Chondrocyte (in vitro differentiated cells): Measurements from ENCODE around the gene TNFRSF19. TPM values are rescaled to one million over a fixed set of nuclear protein-coding genes. Genes with fewer than 3 reads are reported as not detected.

Source experiments
- DNase-seq: peaks from one replicate; pipeline ENCODE4 v3.0.0; 2021; ENCODE audit warnings: mixed read lengths, low spot score
- H3K27ac Mint-ChIP-seq: one replicate; pipeline ENCODE4 v1.8.0; 2021; ENCODE audit warnings: mild to moderate bottlenecking, moderate library complexity, mixed read lengths; ENCODE audit not compliant: unreplicated experiment
- H3K27me3 Mint-ChIP-seq: 2 replicates; pipeline ENCODE4 v1.8.0; 2021; ENCODE audit warnings: low read depth, mixed read lengths
- H3K36me3 Mint-ChIP-seq: 2 replicates; pipeline ENCODE4 v1.8.0; 2021; ENCODE audit warnings: low read depth, mixed read lengths
- H3K4me1 Mint-ChIP-seq: 2 replicates; pipeline ENCODE4 v1.8.0; 2021; ENCODE audit warnings: low read depth, mild to moderate bottlenecking, mixed read lengths
- H3K4me3 Mint-ChIP-seq: one replicate; pipeline ENCODE4 v1.8.0; 2021; ENCODE audit warnings: mild to moderate bottlenecking, moderate library complexity, mixed read lengths; ENCODE audit not compliant: unreplicated experiment
- H3K9me3 Mint-ChIP-seq: 2 replicates; pipeline ENCODE4 v1.8.0; 2021; ENCODE audit warnings: low read depth, mixed read lengths
- CTCF ChIP-seq: fragments of 200-600 bp; sonication (generic); IDR thresholded peaks from 2 replicates; pipeline ENCODE4 v1.5.0; 2021; ENCODE audit warnings: antibody characterized with exemption, mild to moderate bottlenecking, moderate library complexity
- total RNA-seq: library from RNA; stranded (reverse); gene quantifications from 3 replicates; pipeline ENCODE4 v1.2.1, GENCODE V29; 2021

TNFRSF19 gene
- total RNA-seq, 1 donor from 2014 or later, result 1.3 TPM

GRCh38 chr13:23617551-23618024, 47.4 kb downstream of the TNFRSF19 start:
- no peaks in the 10 kb centered on the region for H3K9me3 Mint-ChIP-seq
- no peaks in the 10 kb centered on the region for H3K27me3 Mint-ChIP-seq
- peaks cover 1% of the 10 kb centered on the region for H3K36me3 Mint-ChIP-seq
- H3K4me1 Mint-ChIP-seq, result peaks cover 36% of the 10 kb centered on the region
- no peak for TF ChIP-seq CTCF
- peak overlapping the region; percentile 83 for H3K27ac Mint-ChIP-seq
- DNase-seq, result no peak
- H3K4me3 Mint-ChIP-seq, result no peak overlapping the region

- H3K27me3 Mint-ChIP-seq, result no peaks in the 10 kb centered on the region
- peak overlapping the region; percentile 83 for H3K27ac Mint-ChIP-seq
- no peak for DNase-seq
- H3K4me1 Mint-ChIP-seq, result peaks cover 36% of the 10 kb centered on the region
- peaks cover 2% of the 10 kb centered on the region for H3K9me3 Mint-ChIP-seq
- H3K36me3 Mint-ChIP-seq, result peaks cover 1% of the 10 kb centered on the region
- no peak overlapping the region for H3K4me3 Mint-ChIP-seq
- no peak for TF ChIP-seq CTCF
These were observed 48.1 kb downstream of the TNFRSF19 start for GRCh38 chr13:23618341-23618740.

GRCh38 chr13:23619068-23619855, 49.0 kb downstream of the TNFRSF19 start:
- Mint-ChIP-seq H3K4me3 (no peak overlapping the region), H3K36me3 (peaks cover 2% of the 10 kb centered on the region), H3K9me3 (peaks cover 6% of the 10 kb centered on the region), H3K4me1 (peaks cover 36% of the 10 kb centered on the region), H3K27ac (peak overlapping the region; percentile 10), H3K27me3 (no peaks in the 10 kb centered on the region)
- no peak for DNase-seq
- no peak for TF ChIP-seq CTCF

- no peak for DNase-seq
- Mint-ChIP-seq H3K9me3 (peaks cover 6% of the 10 kb centered on the region), H3K27me3 (no peaks in the 10 kb centered on the region), H3K4me3 (no peak overlapping the region), H3K36me3 (peaks cover 2% of the 10 kb centered on the region), H3K4me1 (peaks cover 36% of the 10 kb centered on the region), H3K27ac (no peak overlapping the region)
- TF ChIP-seq CTCF, result no peak
These were observed 50.0 kb downstream of the TNFRSF19 start for GRCh38 chr13:23620211-23620610.

GRCh38 chr13:23620613-23621315, 50.6 kb downstream of the TNFRSF19 start:
- TF ChIP-seq CTCF, result no peak
- Mint-ChIP-seq H3K4me1 (peaks cover 36% of the 10 kb centered on the region), H3K4me3 (no peak overlapping the region), H3K9me3 (peaks cover 6% of the 10 kb centered on the region), H3K27me3 (no peaks in the 10 kb centered on the region), H3K36me3 (peaks cover 2% of the 10 kb centered on the region), H3K27ac (peak overlapping the region; percentile 69)
- no peak for DNase-seq
